HepG2 (cell line): Measurements from ENCODE around the gene MCM8. TPM values are rescaled to one million over a fixed set of nuclear protein-coding genes. Genes with fewer than 3 reads are reported as not detected.

ENCODE experiments used
- HNF4G ChIP-seq, 2 experiments: sonication (generic) in 1 of 2; formaldehyde crosslinking in 1 of 2; IDR thresholded peaks; 2 replicates each; pipeline versions ENCODE4 v1.4.0 to v1.6.1; 2011 to 2020; ENCODE audit warnings: borderline replicate concordance in 2 of 2, low read depth in 2 of 2, mild to moderate bottlenecking in 2 of 2, low read length in 1 of 2, missing genetic modification reagents in 1 of 2, moderate library complexity in 1 of 2
- IKZF4 ChIP-seq: sonication (generic); formaldehyde crosslinking; IDR thresholded peaks from 2 replicates; pipeline ENCODE4 v1.5.1; 2020; ENCODE audit warnings: borderline replicate concordance, mild to moderate bottlenecking, low read depth, missing genetic modification reagents; ENCODE audit errors: not compliant biosample characterization
- KLF15 ChIP-seq: sonication (generic); formaldehyde crosslinking; IDR thresholded peaks from 2 replicates; pipeline ENCODE4 v1.8.1; 2023; ENCODE audit warnings: borderline replicate concordance, mild to moderate bottlenecking, inconsistent platforms, missing genetic modification reagents, mixed read lengths
- PHF20 ChIP-seq: sonication (generic); formaldehyde crosslinking; IDR thresholded peaks from 2 replicates; pipeline ENCODE4 v1.5.0; 2020; ENCODE audit warnings: mild to moderate bottlenecking, missing genetic modification reagents
- RNF2 ChIP-seq: fragments of 450-650 bp; conservative IDR thresholded peaks from 2 replicates; pipeline ENCODE4 v1.6.1; 2016; ENCODE audit warnings: low read depth
- SATB2 ChIP-seq: sonication (generic); formaldehyde crosslinking; IDR thresholded peaks from 2 replicates; pipeline ENCODE4 v1.5.0; 2020; ENCODE audit warnings: missing genetic modification reagents
- ZBTB3 ChIP-seq: sonication (generic); formaldehyde crosslinking; IDR thresholded peaks from 2 replicates; pipeline ENCODE4 v1.4.0; 2020; ENCODE audit warnings: low read depth, mild to moderate bottlenecking, moderate library complexity, missing genetic modification reagents, borderline replicate concordance
- ZNF282 ChIP-seq: fragments of 450-650 bp; IDR thresholded peaks from 2 replicates; pipeline ENCODE4 v1.6.1; 2018; ENCODE audit not compliant: partially characterized antibody
- ZNF569 ChIP-seq: sonication (generic); formaldehyde crosslinking; IDR thresholded peaks from 2 replicates; pipeline ENCODE4 v1.5.0; 2020; ENCODE audit warnings: mild to moderate bottlenecking, missing genetic modification reagents, moderate library complexity, borderline replicate concordance
- ZNF577 ChIP-seq: sonication (generic); formaldehyde crosslinking; IDR thresholded peaks from 2 replicates; pipeline ENCODE4 v1.4.0; 2020; ENCODE audit warnings: mild to moderate bottlenecking, low read depth, missing genetic modification reagents, borderline replicate concordance
- ZNF619 ChIP-seq: sonication (generic); formaldehyde crosslinking; IDR thresholded peaks from 2 replicates; pipeline ENCODE4 v1.4.0; 2020; ENCODE audit warnings: mild to moderate bottlenecking, missing genetic modification reagents
- polyA plus RNA-seq, 8 experiments: library from polyadenylated mRNA; depleted of rRNA in 3 of 8; stranded (reverse) in 7 of 8; unstranded in 1 of 8; fragments of >200 nt; fragmentation: Illumina TruSeq in 4 of 8; extraction: Trizol in 4 of 8; gene quantifications; 2 replicates each; pipeline versions ENCODE4 v1.2.1 to v1.2.3, GENCODE V29; 2011 to 2016; ENCODE audit warnings: low read depth in 4 of 8, missing spikeins in 1 of 8, mixed read lengths in 1 of 8; ENCODE audit not compliant: insufficient read depth in 1 of 8
- total RNA-seq, 5 experiments: library from RNA; depleted of rRNA; stranded (reverse); fragments of >200 nt; fragmentation: Illumina TruSeq; extraction: Trizol; gene quantifications; 2 replicates each; pipeline ENCODE4 v1.2.3, GENCODE V29; 2016; ENCODE audit warnings: low read depth in 1 of 5
- TF ChIP-seq, protein P1 (sequence below): sonication (generic); formaldehyde crosslinking; IDR thresholded peaks from 2 replicates; pipeline ENCODE4 v1.4.0; 2020; ENCODE audit warnings: missing genetic modification reagents
- TF ChIP-seq, protein P2 (sequence below): sonication (generic); formaldehyde crosslinking; IDR thresholded peaks from 2 replicates; pipeline ENCODE4 v1.4.0; 2020; ENCODE audit warnings: missing genetic modification reagents, borderline replicate concordance
- TF ChIP-seq, protein P3 (sequence below): sonication (generic); formaldehyde crosslinking; IDR thresholded peaks from 2 replicates; pipeline ENCODE4 v1.5.0; 2020; ENCODE audit warnings: missing genetic modification reagents
- TF ChIP-seq, protein P4 (sequence below): IDR thresholded peaks from 2 replicates; pipeline ENCODE4 v1.6.1; 2016; ENCODE audit warnings: low read depth
- TF ChIP-seq, protein P5 (sequence below): sonication (generic); formaldehyde crosslinking; IDR thresholded peaks from 2 replicates; pipeline ENCODE4 v1.5.1; 2020; ENCODE audit warnings: missing genetic modification reagents, mild to moderate bottlenecking, borderline replicate concordance
- TF ChIP-seq, protein P6 (sequence below): sonication (generic); formaldehyde crosslinking; IDR thresholded peaks from 2 replicates; pipeline ENCODE4 v1.5.1; 2020; ENCODE audit warnings: missing genetic modification reagents, mild to moderate bottlenecking, borderline replicate concordance

MCM8 gene
- total and polyA plus RNA-seq, 2 of the 13 experiments (the other 11 are each of a cell fraction or from before 2014, with no cell fraction given) = 11.5 to 59.3 TPM

DNA sequence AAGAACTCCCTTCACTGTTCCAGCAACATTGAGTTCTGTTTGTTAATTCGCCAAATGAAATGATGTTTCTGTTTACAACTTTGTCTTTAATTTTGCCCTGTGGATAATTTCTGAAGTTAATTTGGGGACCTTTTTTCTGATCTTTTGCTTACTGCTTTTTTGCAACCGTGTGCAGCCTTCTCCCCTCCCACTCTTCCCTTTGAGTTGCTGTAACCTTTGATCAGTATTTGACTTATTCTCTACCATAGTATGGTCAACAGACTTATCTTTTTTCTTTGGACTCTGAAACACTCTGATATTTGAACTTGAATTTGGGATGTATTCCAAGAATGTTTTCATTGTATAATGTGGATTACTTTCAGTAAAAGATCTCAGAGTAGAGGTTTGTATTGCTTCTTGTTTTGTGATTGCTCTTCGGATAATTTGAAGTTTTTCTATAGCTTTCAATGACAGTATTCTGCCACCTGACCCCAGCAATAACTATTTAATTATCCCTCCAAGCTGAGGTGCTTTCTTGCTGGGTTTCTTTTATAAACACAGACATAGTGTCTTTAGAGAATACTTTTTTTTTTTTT is 57.2 kb downstream of the MCM8 start (continued):
- TF ChIP-seq, protein P1, sequence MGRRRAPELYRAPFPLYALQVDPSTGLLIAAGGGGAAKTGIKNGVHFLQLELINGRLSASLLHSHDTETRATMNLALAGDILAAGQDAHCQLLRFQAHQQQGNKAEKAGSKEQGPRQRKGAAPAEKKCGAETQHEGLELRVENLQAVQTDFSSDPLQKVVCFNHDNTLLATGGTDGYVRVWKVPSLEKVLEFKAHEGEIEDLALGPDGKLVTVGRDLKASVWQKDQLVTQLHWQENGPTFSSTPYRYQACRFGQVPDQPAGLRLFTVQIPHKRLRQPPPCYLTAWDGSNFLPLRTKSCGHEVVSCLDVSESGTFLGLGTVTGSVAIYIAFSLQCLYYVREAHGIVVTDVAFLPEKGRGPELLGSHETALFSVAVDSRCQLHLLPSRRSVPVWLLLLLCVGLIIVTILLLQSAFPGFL (CRISPR knock-in tag) = no peak
- TF ChIP-seq ZBTB3 (CRISPR knock-in tag) (peak; percentile 68; the same call in 1 of the 2 replicates), SATB2 (no peak), ZNF577 (CRISPR knock-in tag) (no peak), IKZF4 (CRISPR knock-in tag) (no peak), HNF4G (IDR thresholded peaks at IDR 0.05; ENCODE audit: borderline replicate concordance, low read depth, low read length) (peak; percentile 98), HNF4G (CRISPR knock-in tag; IDR thresholded peaks at IDR 0.05; ENCODE audit: borderline replicate concordance, low read depth) (peak; percentile 71; the same call in 1 of the 2 replicates), ZNF569 (no peak; the same call in 1 of the 2 replicates), RNF2 (no peak), ZNF282 (no peak), PHF20 (CRISPR knock-in tag) (no peak), ZNF619 (CRISPR knock-in tag) (no peak), KLF15 (no peak)
- TF ChIP-seq, protein P2, sequence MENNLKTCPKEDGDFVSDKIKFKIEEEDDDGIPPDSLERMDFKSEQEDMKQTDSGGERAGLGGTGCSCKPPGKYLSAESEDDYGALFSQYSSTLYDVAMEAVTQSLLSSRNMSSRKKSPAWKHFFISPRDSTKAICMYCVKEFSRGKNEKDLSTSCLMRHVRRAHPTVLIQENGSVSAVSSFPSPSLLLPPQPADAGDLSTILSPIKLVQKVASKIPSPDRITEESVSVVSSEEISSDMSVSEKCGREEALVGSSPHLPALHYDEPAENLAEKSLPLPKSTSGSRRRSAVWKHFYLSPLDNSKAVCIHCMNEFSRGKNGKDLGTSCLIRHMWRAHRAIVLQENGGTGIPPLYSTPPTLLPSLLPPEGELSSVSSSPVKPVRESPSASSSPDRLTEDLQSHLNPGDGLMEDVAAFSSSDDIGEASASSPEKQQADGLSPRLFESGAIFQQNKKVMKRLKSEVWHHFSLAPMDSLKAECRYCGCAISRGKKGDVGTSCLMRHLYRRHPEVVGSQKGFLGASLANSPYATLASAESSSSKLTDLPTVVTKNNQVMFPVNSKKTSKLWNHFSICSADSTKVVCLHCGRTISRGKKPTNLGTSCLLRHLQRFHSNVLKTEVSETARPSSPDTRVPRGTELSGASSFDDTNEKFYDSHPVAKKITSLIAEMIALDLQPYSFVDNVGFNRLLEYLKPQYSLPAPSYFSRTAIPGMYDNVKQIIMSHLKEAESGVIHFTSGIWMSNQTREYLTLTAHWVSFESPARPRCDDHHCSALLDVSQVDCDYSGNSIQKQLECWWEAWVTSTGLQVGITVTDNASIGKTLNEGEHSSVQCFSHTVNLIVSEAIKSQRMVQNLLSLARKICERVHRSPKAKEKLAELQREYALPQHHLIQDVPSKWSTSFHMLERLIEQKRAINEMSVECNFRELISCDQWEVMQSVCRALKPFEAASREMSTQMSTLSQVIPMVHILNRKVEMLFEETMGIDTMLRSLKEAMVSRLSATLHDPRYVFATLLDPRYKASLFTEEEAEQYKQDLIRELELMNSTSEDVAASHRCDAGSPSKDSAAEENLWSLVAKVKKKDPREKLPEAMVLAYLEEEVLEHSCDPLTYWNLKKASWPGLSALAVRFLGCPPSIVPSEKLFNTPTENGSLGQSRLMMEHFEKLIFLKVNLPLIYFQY (CRISPR knock-in tag) = 0 out of 2 replicates have a peak, but pooled peaks have one; percentile 44
- TF ChIP-seq, protein P3, sequence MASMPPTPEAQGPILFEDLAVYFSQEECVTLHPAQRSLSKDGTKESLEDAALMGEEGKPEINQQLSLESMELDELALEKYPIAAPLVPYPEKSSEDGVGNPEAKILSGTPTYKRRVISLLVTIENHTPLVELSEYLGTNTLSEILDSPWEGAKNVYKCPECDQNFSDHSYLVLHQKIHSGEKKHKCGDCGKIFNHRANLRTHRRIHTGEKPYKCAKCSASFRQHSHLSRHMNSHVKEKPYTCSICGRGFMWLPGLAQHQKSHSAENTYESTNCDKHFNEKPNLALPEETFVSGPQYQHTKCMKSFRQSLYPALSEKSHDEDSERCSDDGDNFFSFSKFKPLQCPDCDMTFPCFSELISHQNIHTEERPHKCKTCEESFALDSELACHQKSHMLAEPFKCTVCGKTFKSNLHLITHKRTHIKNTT (CRISPR knock-in tag) = no peak
- TF ChIP-seq, protein P4, sequence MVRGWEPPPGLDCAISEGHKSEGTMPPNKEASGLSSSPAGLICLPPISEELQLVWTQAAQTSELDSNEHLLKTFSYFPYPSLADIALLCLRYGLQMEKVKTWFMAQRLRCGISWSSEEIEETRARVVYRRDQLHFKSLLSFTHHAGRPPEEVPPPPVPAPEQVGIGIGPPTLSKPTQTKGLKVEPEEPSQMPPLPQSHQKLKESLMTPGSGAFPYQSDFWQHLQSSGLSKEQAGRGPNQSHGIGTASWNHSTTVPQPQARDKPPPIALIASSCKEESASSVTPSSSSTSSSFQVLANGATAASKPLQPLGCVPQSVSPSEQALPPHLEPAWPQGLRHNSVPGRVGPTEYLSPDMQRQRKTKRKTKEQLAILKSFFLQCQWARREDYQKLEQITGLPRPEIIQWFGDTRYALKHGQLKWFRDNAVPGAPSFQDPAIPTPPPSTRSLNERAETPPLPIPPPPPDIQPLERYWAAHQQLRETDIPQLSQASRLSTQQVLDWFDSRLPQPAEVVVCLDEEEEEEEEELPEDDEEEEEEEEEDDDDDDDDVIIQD (CRISPR knock-in tag) = peak; percentile 89; the same call in 1 of the 2 replicates
- TF ChIP-seq, protein P5, sequence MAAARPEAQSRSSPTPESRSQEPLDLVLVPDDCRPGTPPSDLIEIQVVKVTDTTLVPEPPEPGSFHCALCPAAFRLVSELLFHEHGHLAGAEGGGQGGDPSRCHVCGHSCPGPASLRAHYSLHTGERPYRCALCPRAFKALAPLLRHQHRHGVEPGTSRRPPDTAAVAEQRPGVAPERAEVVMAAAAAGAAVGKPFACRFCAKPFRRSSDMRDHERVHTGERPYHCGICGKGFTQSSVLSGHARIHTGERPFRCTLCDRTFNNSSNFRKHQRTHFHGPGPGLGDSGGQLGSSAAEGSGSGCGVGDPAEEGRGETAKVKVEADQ (CRISPR knock-in tag) = no peak; the same call in 1 of the 2 replicates
- TF ChIP-seq, protein P6, sequence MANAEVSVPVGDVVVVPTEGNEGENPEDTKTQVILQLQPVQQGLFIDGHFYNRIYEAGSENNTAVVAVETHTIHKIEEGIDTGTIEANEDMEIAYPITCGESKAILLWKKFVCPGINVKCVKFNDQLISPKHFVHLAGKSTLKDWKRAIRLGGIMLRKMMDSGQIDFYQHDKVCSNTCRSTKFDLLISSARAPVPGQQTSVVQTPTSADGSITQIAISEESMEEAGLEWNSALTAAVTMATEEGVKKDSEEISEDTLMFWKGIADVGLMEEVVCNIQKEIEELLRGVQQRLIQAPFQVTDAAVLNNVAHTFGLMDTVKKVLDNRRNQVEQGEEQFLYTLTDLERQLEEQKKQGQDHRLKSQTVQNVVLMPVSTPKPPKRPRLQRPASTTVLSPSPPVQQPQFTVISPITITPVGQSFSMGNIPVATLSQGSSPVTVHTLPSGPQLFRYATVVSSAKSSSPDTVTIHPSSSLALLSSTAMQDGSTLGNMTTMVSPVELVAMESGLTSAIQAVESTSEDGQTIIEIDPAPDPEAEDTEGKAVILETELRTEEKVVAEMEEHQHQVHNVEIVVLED (CRISPR knock-in tag) = no peak; the same call in 1 of the 2 replicates
